ENCODE results near the gene RESF1. TPM values are rescaled to one million over a fixed set of nuclear protein-coding genes. Genes with fewer than 3 reads are reported as not detected.

The RESF1 gene
- total RNA-seq, 1 donor from 2014 or later, result 76.1 TPM

DNA sequence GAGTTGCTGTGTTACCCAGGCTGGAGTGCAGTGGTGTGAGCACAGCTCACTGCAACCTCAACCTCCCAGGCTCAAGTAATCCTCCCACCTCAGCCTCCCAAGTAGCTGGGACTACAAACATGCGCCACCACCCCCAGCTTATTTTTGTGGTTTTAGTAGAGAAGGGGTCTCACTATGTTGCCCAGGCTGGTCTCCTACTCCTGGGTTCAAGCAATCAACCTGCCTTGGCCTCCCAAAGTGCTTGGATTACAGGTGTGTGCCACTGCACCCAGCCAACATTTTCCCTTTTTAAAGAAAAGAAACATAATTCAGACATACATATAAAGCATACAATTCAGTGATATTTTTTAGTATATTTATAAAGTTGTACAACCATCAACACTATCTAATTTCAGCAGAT lies 44.4 kb downstream of the RESF1 start:
- H3K4me3 ChIP-seq, result no peak overlapping the region
- intact Hi-C loops (cut with DNase I), result no loop called here
- no peak overlapping the region for H3K27ac ChIP-seq
- H3K4me1 ChIP-seq, result no peaks in the 10 kb centered on the region
- H3K36me3 ChIP-seq, result peaks cover 0 to 29% of the 10 kb centered on the region in 2 donors
- no peaks in the 10 kb centered on the region for H3K9me3 ChIP-seq
- H3K27me3 ChIP-seq, result no peaks in the 10 kb centered on the region
- TF ChIP-seq, protein P1, sequence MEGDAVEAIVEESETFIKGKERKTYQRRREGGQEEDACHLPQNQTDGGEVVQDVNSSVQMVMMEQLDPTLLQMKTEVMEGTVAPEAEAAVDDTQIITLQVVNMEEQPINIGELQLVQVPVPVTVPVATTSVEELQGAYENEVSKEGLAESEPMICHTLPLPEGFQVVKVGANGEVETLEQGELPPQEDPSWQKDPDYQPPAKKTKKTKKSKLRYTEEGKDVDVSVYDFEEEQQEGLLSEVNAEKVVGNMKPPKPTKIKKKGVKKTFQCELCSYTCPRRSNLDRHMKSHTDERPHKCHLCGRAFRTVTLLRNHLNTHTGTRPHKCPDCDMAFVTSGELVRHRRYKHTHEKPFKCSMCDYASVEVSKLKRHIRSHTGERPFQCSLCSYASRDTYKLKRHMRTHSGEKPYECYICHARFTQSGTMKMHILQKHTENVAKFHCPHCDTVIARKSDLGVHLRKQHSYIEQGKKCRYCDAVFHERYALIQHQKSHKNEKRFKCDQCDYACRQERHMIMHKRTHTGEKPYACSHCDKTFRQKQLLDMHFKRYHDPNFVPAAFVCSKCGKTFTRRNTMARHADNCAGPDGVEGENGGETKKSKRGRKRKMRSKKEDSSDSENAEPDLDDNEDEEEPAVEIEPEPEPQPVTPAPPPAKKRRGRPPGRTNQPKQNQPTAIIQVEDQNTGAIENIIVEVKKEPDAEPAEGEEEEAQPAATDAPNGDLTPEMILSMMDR (IDR thresholded peaks at IDR 0.05), result no peak
- TF ChIP-seq POLR2A (IDR thresholded peaks at IDR 0.05), result no peak
- DNase-seq (ENCODE audit: extremely low spot score in 2 of 2), result no peak

DNA sequence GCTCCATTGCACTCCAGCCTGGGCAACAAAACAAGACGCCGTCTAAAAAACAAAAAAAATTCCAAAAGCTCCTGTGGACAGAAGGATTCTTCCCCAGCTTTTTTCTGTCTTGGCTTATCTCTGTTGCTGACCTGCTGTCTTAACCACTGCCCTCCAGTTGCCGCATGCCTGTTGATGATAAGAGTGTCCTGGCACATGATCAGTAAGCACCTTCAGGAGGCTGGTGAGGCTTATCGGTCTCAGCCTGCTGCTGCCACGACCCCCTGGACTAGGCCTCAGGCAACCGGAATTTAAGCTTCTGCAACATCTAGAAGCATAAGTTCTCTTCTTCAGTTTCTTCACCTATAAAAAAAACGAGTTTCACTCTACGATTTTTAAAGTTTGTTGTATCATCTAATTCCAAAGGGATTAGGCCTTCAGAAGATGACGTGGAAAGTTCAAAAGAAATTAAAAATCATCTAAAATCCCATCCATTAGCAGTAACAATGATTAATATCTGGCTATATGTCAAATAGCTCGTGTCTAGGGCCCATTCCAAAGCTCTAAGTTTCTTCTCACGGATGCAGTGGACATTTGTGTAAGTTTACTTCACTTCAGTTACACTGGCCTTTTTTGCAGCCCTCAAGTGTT lies 46.4 kb downstream of the RESF1 start:
- H3K4me1 ChIP-seq, result no peaks in the 10 kb centered on the region
- H3K27ac ChIP-seq, result no peak overlapping the region
- peaks cover 0 to 9% of the 10 kb centered on the region in 2 donors for H3K36me3 ChIP-seq
- H3K4me3 ChIP-seq, result no peak overlapping the region
- TF ChIP-seq, protein P1 (IDR thresholded peaks at IDR 0.05), result no peak
- no peak for TF ChIP-seq POLR2AphosphoS5 (IDR thresholded peaks at IDR 0.05; ENCODE audit: insufficient read depth in 1 of 2, low read depth in 1 of 2)
- no peak for TF ChIP-seq POLR2A (IDR thresholded peaks at IDR 0.05)
- H3K9me3 ChIP-seq, result no peaks in the 10 kb centered on the region
- DNase-seq (ENCODE audit: extremely low spot score in 2 of 2), result no peak
- intact Hi-C loops (cut with DNase I), result no loop called here
- H3K27me3 ChIP-seq, result no peaks in the 10 kb centered on the region

Other genes starting within 250 kb of the RESF1 start
- gene AMN1, start 230.4 kb upstream of the RESF1 start, total RNA-seq, result 5.9 TPM
- gene BICD1, start 147.4 kb downstream of the RESF1 start, total RNA-seq, result 19.6 TPM